Measurements from ENCODE around the gene KCNJ1.

Gene KCNJ1

DNA sequence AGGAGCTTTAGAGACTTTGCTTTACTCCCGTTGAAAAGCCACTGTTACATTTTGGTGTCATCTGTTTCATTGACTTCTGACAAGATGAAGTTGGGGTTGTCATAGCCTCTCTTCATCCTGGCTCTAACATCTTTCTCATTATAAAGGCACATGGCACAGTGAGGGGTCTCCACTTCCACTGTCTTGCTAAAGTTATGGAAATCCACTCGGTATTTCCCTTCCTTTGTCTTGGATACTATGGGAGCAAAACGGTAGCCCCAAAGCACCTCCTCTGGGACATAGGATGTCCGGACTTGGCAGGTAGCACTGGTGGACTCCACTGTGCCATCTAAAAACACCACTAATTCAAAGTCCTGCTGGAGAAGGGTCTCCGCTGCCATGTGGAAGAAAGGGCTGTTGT is 28.0 kb downstream of the KCNJ1 start:
- no peak overlapping the region for H3K4me3 ChIP-seq (ENCODE audit: low read length)
- TF ChIP-seq, protein P1, sequence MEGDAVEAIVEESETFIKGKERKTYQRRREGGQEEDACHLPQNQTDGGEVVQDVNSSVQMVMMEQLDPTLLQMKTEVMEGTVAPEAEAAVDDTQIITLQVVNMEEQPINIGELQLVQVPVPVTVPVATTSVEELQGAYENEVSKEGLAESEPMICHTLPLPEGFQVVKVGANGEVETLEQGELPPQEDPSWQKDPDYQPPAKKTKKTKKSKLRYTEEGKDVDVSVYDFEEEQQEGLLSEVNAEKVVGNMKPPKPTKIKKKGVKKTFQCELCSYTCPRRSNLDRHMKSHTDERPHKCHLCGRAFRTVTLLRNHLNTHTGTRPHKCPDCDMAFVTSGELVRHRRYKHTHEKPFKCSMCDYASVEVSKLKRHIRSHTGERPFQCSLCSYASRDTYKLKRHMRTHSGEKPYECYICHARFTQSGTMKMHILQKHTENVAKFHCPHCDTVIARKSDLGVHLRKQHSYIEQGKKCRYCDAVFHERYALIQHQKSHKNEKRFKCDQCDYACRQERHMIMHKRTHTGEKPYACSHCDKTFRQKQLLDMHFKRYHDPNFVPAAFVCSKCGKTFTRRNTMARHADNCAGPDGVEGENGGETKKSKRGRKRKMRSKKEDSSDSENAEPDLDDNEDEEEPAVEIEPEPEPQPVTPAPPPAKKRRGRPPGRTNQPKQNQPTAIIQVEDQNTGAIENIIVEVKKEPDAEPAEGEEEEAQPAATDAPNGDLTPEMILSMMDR (conservative IDR thresholded peaks at IDR 0.05; ENCODE audit: low read depth, low read length) = no peak
- DNase-seq (ENCODE audit: low read depth) = no peak

DNA sequence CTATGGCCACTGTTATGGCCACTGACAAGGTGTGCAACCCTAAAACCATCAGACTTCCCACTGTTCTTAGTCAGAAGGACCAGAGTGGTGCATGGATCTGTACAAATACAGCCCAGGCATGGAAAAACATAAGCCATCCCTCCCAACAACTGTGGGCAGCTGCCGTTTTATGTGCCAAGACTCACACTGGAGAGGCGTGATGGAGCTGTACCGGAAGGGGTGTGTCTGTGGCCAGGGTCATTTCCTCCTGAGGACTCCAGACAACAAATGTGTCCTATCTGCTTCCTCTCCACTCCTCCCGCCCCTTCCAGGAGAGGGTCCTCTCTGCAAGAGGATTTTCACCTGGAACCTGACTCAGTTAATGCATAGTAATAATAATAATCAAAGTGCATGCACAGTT is 29.5 kb downstream of the KCNJ1 start:
- DNase-seq (ENCODE audit: low read depth) = no peak
- no peak overlapping the region for H3K4me3 ChIP-seq (ENCODE audit: low read length)

DNA sequence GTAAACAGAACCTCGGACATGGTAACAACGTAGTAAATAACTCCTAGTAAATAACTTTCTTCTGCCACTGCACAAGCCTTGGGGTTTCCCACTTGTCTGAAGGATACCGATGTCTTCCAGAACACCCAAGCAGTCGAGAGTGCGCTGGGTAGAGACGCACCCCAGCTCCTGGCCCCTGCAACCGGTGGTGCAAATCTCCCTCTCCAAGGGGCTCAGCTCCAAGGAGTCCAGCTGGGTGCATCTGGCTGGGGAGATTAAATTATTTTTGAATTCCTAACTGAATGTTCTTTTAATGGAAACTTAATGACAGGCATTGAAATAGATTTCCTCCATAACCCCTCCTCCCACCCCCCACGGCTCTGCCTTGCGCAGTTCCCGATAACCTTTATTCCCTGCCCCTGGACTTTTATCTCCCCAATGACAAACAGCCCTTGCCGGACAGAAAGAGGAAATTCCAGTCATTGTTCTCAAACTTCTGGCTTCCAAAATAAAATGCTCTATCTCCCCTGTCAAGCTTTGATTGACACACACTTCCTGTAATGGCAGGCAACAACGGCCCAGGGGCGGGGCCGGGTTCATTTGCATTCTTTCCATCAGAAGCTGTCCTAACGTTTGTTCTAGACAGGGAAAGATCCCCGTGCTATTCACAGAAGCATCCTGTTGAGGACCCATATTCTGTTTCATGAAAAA is 31.2 kb downstream of the KCNJ1 start:
- no peak overlapping the region for H3K4me3 ChIP-seq (ENCODE audit: low read length)
- TF ChIP-seq, protein P1 (conservative IDR thresholded peaks at IDR 0.05; ENCODE audit: low read depth, low read length) = no peak
- DNase-seq (ENCODE audit: low read depth) = no peak

More for the DNA sequence above, 29.5 kb downstream of the KCNJ1 start:
- TF ChIP-seq, protein P1 (conservative IDR thresholded peaks at IDR 0.05; ENCODE audit: low read depth, low read length) = no peak

DNA sequence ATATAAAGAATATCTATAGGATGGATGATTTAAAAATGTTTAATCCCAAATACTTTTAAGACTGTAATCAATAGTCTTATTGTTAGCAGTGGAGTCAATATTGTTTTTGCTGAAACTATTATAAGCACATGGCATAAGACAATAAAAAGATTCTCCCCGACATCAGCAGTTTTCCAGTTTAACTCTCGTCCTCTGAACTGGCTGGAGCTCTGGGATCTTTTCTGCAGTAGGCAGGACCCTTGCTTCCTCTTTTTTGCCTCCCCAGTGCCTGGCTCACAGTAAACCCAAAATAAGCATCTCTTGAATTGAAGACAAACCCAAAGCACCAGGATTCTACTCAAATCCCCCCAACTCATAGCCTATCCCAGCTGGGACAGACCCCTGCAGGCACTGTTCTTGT is 32.9 kb downstream of the KCNJ1 start:
- TF ChIP-seq, protein P1 (conservative IDR thresholded peaks at IDR 0.05; ENCODE audit: low read depth, low read length) = no peak
- H3K4me3 ChIP-seq (ENCODE audit: low read length) = no peak overlapping the region
- DNase-seq (ENCODE audit: low read depth) = no peak

DNA sequence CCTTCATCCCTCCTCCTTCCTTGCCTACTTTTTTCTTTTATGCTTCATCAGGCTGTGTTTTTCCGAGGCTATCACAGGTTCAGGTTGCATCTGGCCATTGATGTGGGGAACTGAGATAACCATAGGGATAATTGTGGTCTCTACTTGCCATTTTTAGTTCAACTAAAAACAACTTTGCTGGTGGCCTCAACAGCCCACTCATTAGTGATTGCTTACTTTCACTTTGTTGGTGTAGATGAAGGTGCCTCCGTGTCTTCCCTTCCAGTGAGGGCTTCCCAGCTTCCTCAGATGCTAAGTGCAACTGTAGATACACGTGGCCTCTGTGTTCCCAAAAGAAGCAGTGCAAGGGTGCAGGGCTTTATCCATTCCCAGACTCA is 35.0 kb downstream of the KCNJ1 start:
- H3K4me3 ChIP-seq (ENCODE audit: low read length) = no peak overlapping the region
- TF ChIP-seq, protein P1 (conservative IDR thresholded peaks at IDR 0.05; ENCODE audit: low read depth, low read length) = no peak

DNA sequence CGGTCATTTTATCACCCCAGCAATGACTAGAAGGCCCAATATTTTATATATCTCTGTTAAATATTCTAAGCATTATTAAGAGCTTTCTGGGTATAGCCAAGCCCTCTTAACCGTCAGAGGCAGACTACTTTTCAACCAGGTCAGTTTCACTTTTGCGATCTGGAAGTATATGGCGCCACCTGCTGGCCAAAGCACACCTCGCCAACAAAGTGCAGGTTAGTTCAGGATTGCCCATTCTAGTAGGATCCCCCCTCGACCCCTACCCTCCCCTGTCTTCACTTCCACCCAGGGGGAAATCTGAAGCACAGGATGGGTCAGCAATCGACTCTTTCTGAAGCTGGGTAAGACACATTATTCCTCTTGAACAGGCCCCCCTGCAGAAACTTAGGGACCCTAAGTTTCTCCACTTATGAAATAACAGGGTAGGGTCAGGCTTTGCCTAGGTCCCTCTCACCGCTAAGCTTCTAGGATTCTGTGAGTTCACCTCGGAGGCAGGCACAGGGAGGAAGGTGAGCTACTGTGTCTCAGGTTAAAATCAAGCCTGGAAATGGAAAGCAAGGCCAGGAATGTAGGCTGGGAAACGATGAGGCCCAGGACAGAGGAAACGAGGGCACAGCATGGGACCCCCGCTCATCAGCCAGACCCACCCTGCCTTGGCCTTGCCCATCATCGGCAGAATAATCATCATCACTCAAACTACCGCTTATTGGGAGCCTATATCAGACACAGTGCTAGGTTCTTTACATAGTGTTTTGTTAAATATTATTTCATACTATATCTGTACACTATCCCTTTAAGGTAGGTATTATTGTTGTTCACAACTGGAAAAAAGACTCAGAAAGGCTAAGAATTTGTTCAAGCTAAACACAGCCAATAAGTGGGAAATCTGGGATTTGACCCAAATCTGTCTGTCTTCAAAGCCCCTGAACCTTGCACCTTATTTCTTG is 35.6 kb downstream of the KCNJ1 start:
- DNase-seq (ENCODE audit: low read depth) = peak; percentile 43
- H3K4me3 ChIP-seq (ENCODE audit: low read length) = no peak overlapping the region
- TF ChIP-seq, protein P1 (conservative IDR thresholded peaks at IDR 0.05; ENCODE audit: low read depth, low read length) = peak; percentile 85

More for the DNA sequence above, 35.0 kb downstream of the KCNJ1 start:
- no peak for DNase-seq (ENCODE audit: low read depth)

Measured in retinal pigment epithelial cell (primary cell).